Lung microvascular endothelial cell (primary cell): Measurements from ENCODE around the gene HOXA7. TPM values are rescaled to one million over a fixed set of nuclear protein-coding genes. Genes with fewer than 3 reads are reported as not detected.

ENCODE experiments used
- DNase-seq, 2 donors: peaks; one replicate each; pipeline versions ENCODE4 v3.0.0 to v3.0.0-alpha.2; 2010; ENCODE audit warnings: low read depth in 2 of 2
- total RNA-seq: library from RNA; depleted of rRNA; stranded (reverse); fragments of >200 nt; gene quantifications from 2 replicates; pipeline ENCODE4 v1.2.1, GENCODE V29; 2014

HOXA7 gene
- total RNA-seq, 1 donor from 2014 or later = 1.8 TPM

GRCh38 chr7:27170426-27171324 is 14.2 kb upstream of the HOXA7 start:
- DNase-seq = no peak

- no peak for DNase-seq
Observed at GRCh38 chr7:27169658-27170425, 13.4 kb upstream of the HOXA7 start.

GRCh38 chr7:27168265-27168947 is 11.9 kb upstream of the HOXA7 start:
- no peak for DNase-seq

GRCh38 chr7:27167916-27168264 is 11.4 kb upstream of the HOXA7 start:
- no peak for DNase-seq

- no peak for DNase-seq
Observed at GRCh38 chr7:27166531-27167505, 10.3 kb upstream of the HOXA7 start.

- DNase-seq = no peak
Observed at GRCh38 chr7:27165996-27166530, 9.6 kb upstream of the HOXA7 start.

- DNase-seq = peak; percentile 89 to 97
Observed at GRCh38 chr7:27165089-27165995, 8.9 kb upstream of the HOXA7 start, which contains the start of gene HOXA9. Gene HOXA9, minus strand, starts transcription at chr7:27165537. Its CDS starts 80 bp downstream, at chr7:27165457.

- no peak for DNase-seq
Observed at GRCh38 chr7:27164367-27165088, 8.1 kb upstream of the HOXA7 start.

- no peak for DNase-seq
Observed at GRCh38 chr7:27164045-27164366, 7.5 kb upstream of the HOXA7 start.

GRCh38 chr7:27163288-27164044 is 7.0 kb upstream of the HOXA7 start:
- no peak for DNase-seq

- DNase-seq = no peak
Observed at GRCh38 chr7:27162561-27163287, 6.2 kb upstream of the HOXA7 start.

- no peak for DNase-seq
Observed at GRCh38 chr7:27161721-27162560, 5.5 kb upstream of the HOXA7 start.

- no peak for DNase-seq
Observed at GRCh38 chr7:27161214-27161720, 4.8 kb upstream of the HOXA7 start.

GRCh38 chr7:27160546-27161213 is 4.2 kb upstream of the HOXA7 start:
- DNase-seq = peak; percentile 90

- DNase-seq = no peak
Observed at GRCh38 chr7:27160145-27160545, 3.7 kb upstream of the HOXA7 start.
